ENCODE measurements around the gene LRMDA. TPM values are rescaled to one million over a fixed set of nuclear protein-coding genes. Genes with fewer than 3 reads are reported as not detected.

The LRMDA gene
- total and polyA plus RNA-seq, 2 donors (not counting 3 experiments of a cell fraction or from before 2014, with no cell fraction given), result 9.7 to 18.0 TPM

DNA sequence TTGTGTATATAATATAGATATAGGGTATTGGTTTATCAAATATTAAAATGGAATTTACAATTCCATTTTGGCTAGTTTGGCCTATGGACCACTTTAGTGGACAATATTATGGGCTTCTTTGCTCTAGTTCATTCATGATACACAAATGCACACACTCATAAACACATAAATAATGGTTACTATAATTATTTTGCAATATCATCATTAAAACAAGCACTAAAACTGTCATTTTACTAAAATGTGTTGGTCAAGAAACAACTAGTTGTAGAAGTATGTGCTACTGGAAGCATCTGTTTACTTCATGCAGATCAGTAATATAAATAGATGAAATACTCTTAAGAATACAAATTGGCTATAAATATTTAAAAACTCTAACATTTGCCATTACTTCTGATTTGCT is 1131.9 kb downstream of the LRMDA start:
- Histone ChIP-seq H3K9me1 (replicated peaks; ENCODE audit: control insufficient read depth, extremely low read depth, insufficient read depth, low read length) (no peaks in the 10 kb centered on the region), H3K4me3 (replicated peaks in 1 of 3; ENCODE audit: insufficient read depth in 1 of 3, low read depth in 1 of 3, low read length in 3 of 3) (no peak overlapping the region), H4K20me1 (replicated peaks; ENCODE audit: control insufficient read depth, extremely low read depth, insufficient read depth, low read length) (no peaks in the 10 kb centered on the region), H3K4me1 (ENCODE audit: control insufficient read depth, extremely low read depth, insufficient read depth, low read length) (no peaks in the 10 kb centered on the region), H3K9me3 (replicated peaks; ENCODE audit: control insufficient read depth, insufficient read depth, low read length) (no peaks in the 10 kb centered on the region), H3K79me2 (ENCODE audit: control insufficient read depth, insufficient read depth, low read length) (no peaks in the 10 kb centered on the region), H2AFZ (ENCODE audit: low read depth, low read length) (no peak overlapping the region), H3K4me2 (ENCODE audit: insufficient read depth, low read length) (no peak overlapping the region), H3K9ac (replicated peaks; ENCODE audit: extremely low read depth, insufficient read depth, low read length) (no peak overlapping the region), H3K27me3 (ENCODE audit: control insufficient read depth in 2 of 2, insufficient read depth in 2 of 2, low read length in 2 of 2) (no peaks in the 10 kb centered on the region), H3K36me3 (ENCODE audit: control insufficient read depth in 2 of 2, extremely low read depth in 1 of 2, insufficient read depth in 2 of 2, low read length in 2 of 2) (no peaks in the 10 kb centered on the region), H3K27ac (ENCODE audit: insufficient read depth, low read depth, low read length) (no peak overlapping the region)
- no peak for TF ChIP-seq FOS (IDR thresholded peaks at IDR 0.05; ENCODE audit: borderline replicate concordance, insufficient read depth, low read length)
- TF ChIP-seq, protein P1, sequence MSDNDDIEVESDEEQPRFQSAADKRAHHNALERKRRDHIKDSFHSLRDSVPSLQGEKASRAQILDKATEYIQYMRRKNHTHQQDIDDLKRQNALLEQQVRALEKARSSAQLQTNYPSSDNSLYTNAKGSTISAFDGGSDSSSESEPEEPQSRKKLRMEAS (IDR thresholded peaks at IDR 0.05; ENCODE audit: insufficient read depth, insufficient read length), result no peak
- TF ChIP-seq POLR2AphosphoS5 (IDR thresholded peaks at IDR 0.05; ENCODE audit: insufficient read depth, low read depth, low read length), result no peak
- TF ChIP-seq MYC (IDR thresholded peaks at IDR 0.05; ENCODE audit: low read depth, low read length), result no peak
- TF ChIP-seq JUN (IDR thresholded peaks at IDR 0.05; ENCODE audit: borderline replicate concordance, insufficient read depth, insufficient read length, low read depth), result no peak
- TF ChIP-seq GATA2 (IDR thresholded peaks at IDR 0.05; ENCODE audit: insufficient read depth, insufficient read length, low read depth, low read length), result no peak
- no peak for TF ChIP-seq POLR2A (IDR thresholded peaks at IDR 0.05; ENCODE audit: low read depth, low read length)
- TF ChIP-seq, protein P2, sequence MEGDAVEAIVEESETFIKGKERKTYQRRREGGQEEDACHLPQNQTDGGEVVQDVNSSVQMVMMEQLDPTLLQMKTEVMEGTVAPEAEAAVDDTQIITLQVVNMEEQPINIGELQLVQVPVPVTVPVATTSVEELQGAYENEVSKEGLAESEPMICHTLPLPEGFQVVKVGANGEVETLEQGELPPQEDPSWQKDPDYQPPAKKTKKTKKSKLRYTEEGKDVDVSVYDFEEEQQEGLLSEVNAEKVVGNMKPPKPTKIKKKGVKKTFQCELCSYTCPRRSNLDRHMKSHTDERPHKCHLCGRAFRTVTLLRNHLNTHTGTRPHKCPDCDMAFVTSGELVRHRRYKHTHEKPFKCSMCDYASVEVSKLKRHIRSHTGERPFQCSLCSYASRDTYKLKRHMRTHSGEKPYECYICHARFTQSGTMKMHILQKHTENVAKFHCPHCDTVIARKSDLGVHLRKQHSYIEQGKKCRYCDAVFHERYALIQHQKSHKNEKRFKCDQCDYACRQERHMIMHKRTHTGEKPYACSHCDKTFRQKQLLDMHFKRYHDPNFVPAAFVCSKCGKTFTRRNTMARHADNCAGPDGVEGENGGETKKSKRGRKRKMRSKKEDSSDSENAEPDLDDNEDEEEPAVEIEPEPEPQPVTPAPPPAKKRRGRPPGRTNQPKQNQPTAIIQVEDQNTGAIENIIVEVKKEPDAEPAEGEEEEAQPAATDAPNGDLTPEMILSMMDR (IDR thresholded peaks at IDR 0.05; ENCODE audit: extremely low read depth in 1 of 2, insufficient read depth in 1 of 2, low read depth in 1 of 2, low read length in 2 of 2), result no peak
- no peak for TF ChIP-seq EZH2 (IDR thresholded peaks at IDR 0.05; ENCODE audit: borderline replicate concordance, low read depth, low read length, severe bottlenecking)
- BruUV-seq (replicated peaks), result no TSS peak
- CTCF ChIA-PET, result no interaction called here
- FAIRE-seq (no peak), DNase-seq (ENCODE audit: low read depth, low spot score) (no peak)
- dilution Hi-C loops (cut with MboI; ENCODE audit: extremely low pct_ligation_motif_present, low sequenced_read_pairs), result no loop called here
- POLR2A ChIA-PET, result no interaction called here
- intact Hi-C loops (cut with micrococcal nuclease), result no loop called here
